Liver (tissue), 9 donors: ENCODE data around the gene EXO1. TPM values are rescaled to one million over a fixed set of nuclear protein-coding genes. Genes with fewer than 3 reads are reported as not detected.

Source experiments
- DNase-seq: peaks from one replicate; pipeline ENCODE4 v3.0.0-alpha.2; 2017; ENCODE audit warnings: low spot score
- H3K27ac ChIP-seq, 2 donors: one replicate each; pipeline ENCODE4 v1.7.0; 2013; ENCODE audit warnings: inconsistent platforms in 2 of 2, low read length in 2 of 2, control low read depth in 1 of 2, low read depth in 1 of 2, mild to moderate bottlenecking in 1 of 2
- H3K27me3 ChIP-seq, 4 donors: one replicate each; pipeline versions ENCODE4 v1.6.1 to v1.7.0; 2013; ENCODE audit warnings: low read length in 3 of 4, inconsistent platforms in 1 of 4, mild to moderate bottlenecking in 1 of 4, moderate library complexity in 1 of 4; ENCODE audit not compliant: control insufficient read depth in 4 of 4, insufficient read depth in 4 of 4
- H3K36me3 ChIP-seq, 4 donors: one replicate each; pipeline versions ENCODE4 v1.6.1 to v1.7.0; 2013; ENCODE audit warnings: low read length in 3 of 4, mild to moderate bottlenecking in 3 of 4, low read depth in 1 of 4, moderate library complexity in 1 of 4; ENCODE audit not compliant: control insufficient read depth in 4 of 4, insufficient read depth in 3 of 4
- H3K4me1 ChIP-seq, 4 donors: one replicate each; pipeline versions ENCODE4 v1.6.1 to v1.7.0; 2013; ENCODE audit warnings: low read length in 3 of 4, mild to moderate bottlenecking in 3 of 4, moderate library complexity in 1 of 4; ENCODE audit not compliant: control insufficient read depth in 4 of 4, insufficient read depth in 4 of 4
- H3K4me3 ChIP-seq, 3 donors: one replicate each; pipeline versions ENCODE4 v1.6.1 to v1.7.0; 2013; ENCODE audit warnings: low read length in 3 of 3, control low read depth in 1 of 3, low read depth in 1 of 3, mild to moderate bottlenecking in 1 of 3
- H3K9ac ChIP-seq, 2 donors: one replicate each; pipeline ENCODE4 v1.7.0; 2013; ENCODE audit warnings: low read length in 2 of 2, mild to moderate bottlenecking in 2 of 2, moderate library complexity in 2 of 2, control low read depth in 1 of 2, low read depth in 1 of 2
- H3K9me3 ChIP-seq, 4 donors: one replicate each; pipeline versions ENCODE4 v1.6.1 to v1.7.0; 2013; ENCODE audit warnings: low read length in 3 of 4; ENCODE audit not compliant: control insufficient read depth in 4 of 4
- FOXA1 ChIP-seq: IDR thresholded peaks from 2 replicates; pipeline ENCODE4 v1.6.1; 2016; ENCODE audit warnings: antibody characterized with exemption
- FOXA2 ChIP-seq: IDR thresholded peaks from 2 replicates; pipeline ENCODE4 v1.6.1; 2016; ENCODE audit warnings: antibody characterized with exemption
- GABPA ChIP-seq, 2 donors: IDR thresholded peaks in 1 of 2; conservative IDR thresholded peaks in 1 of 2; 2 replicates each; pipeline ENCODE4 v1.6.1; 2016; ENCODE audit warnings: antibody characterized with exemption in 2 of 2, mild to moderate bottlenecking in 1 of 2, moderate library complexity in 1 of 2
- HNF4A ChIP-seq, 2 donors: conservative IDR thresholded peaks; 2 replicates each; pipeline ENCODE4 v1.6.1; 2016; ENCODE audit warnings: antibody characterized with exemption in 2 of 2, mild to moderate bottlenecking in 2 of 2
- JUND ChIP-seq, 2 donors: IDR thresholded peaks; 2 replicates each; pipeline ENCODE4 v1.6.1; 2016; ENCODE audit warnings: antibody characterized with exemption in 2 of 2
- RAD21 ChIP-seq, 2 donors: IDR thresholded peaks; 2 replicates each; pipeline ENCODE4 v1.6.1; 2016; ENCODE audit warnings: antibody characterized with exemption in 2 of 2, mild to moderate bottlenecking in 2 of 2
- RXRA ChIP-seq, 2 donors: IDR thresholded peaks; 2 replicates each; pipeline ENCODE4 v1.6.1; 2017 to 2018; ENCODE audit warnings: antibody characterized with exemption in 2 of 2, mild to moderate bottlenecking in 1 of 2
- SP1 ChIP-seq: IDR thresholded peaks from 2 replicates; pipeline ENCODE4 v1.6.1; 2018; ENCODE audit warnings: antibody characterized with exemption, mild to moderate bottlenecking
- WGBS: extraction: QIAGEN DNeasy Blood & Tissue Kit; methylation state at CpG from one replicate; pipeline ENCODE4 v1.1.7; 2013; 5-methylcytosine and 5-hydroxymethylcytosine counted together
- polyA plus RNA-seq, 2 donors: library from polyadenylated mRNA; stranded (reverse) in 1 of 2; unstranded in 1 of 2; fragments of 200-250 nt in 1 of 2; fragments of >200 nt in 1 of 2; fragmentation: Nextera tagmentation in 1 of 2; extraction: Ambion mirVana in 1 of 2; gene quantifications; one replicate each; pipeline versions ENCODE4 v1.2.1 to v1.2.3, GENCODE V29; 2013 to 2015
- total RNA-seq, 2 donors: library from RNA; depleted of rRNA; stranded (reverse); fragments of >200 nt; gene quantifications; one replicate each; pipeline ENCODE4 v1.2.3, GENCODE V29; 2014
- TF ChIP-seq, protein P1 (sequence below): IDR thresholded peaks from 2 replicates; pipeline ENCODE4 v1.6.1; 2016; ENCODE audit warnings: antibody characterized with exemption
- TF ChIP-seq, protein P2 (sequence below): IDR thresholded peaks from 2 replicates; pipeline ENCODE4 v1.6.1; 2016; ENCODE audit warnings: antibody characterized with exemption, mild to moderate bottlenecking
- TF ChIP-seq, protein P3 (sequence below): IDR thresholded peaks from 2 replicates; pipeline ENCODE4 v1.6.1; 2016; ENCODE audit warnings: antibody characterized with exemption
- TF ChIP-seq, protein P4 (sequence below): fragments of 150-350 bp; IDR thresholded peaks from 2 replicates; pipeline ENCODE4 v1.5.1; 2017; ENCODE audit warnings: improper control_type of control experiment, low read depth, low read length; ENCODE audit not compliant: missing input control
- donor health status: healthy.
- donor health status: healthy.
- donor health status: healthy.
- donor health status: healthy.
- donor health status: healthy.

The EXO1 gene
- total and polyA plus RNA-seq, 4 donors = 0.25 to 16.2 (median 0.48) TPM

DNA sequence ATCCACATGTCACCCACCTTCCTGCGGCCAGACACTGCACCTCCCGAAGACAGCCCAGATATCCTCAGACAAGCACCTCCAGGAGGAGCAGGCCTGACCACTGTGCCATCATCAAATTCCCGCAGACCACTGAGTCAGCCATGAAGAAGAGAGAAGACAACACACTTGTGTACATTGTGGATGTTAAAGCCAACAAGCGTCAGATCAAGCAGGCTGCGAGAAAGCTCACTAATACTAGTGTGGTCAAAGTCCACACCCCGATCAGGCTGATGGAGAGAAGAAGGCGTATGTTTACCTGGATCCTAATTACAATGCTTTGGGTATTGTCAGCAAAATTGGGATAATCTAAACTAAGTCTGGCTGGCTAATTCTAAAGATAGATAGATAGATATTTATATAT is 68.2 kb downstream of the EXO1 start:
- Histone ChIP-seq H3K36me3 (no peaks in the 10 kb centered on the region), H3K9ac (no peak overlapping the region), H3K27ac (no peak overlapping the region), H3K4me3 (no peak overlapping the region), H3K4me1 (no peaks in the 10 kb centered on the region), H3K9me3 (no peaks in the 10 kb centered on the region), H3K27me3 (no peaks in the 10 kb centered on the region)
- no peak for DNase-seq
- WGBS = 60% methylated on average over 7 of the region's 7 CpGs
- TF ChIP-seq HNF4A (conservative IDR thresholded peaks at IDR 0.05) (no peak), SP1 (no peak), RXRA (IDR thresholded peaks at IDR 0.05) (no peak), RAD21 (IDR thresholded peaks at IDR 0.05) (no peak), FOXA1 (no peak), GABPA (IDR thresholded peaks at IDR 0.05 in 1 of 2, conservative IDR thresholded peaks at IDR 0.05 in 1 of 2) (no peak)
- TF ChIP-seq, protein P1, sequence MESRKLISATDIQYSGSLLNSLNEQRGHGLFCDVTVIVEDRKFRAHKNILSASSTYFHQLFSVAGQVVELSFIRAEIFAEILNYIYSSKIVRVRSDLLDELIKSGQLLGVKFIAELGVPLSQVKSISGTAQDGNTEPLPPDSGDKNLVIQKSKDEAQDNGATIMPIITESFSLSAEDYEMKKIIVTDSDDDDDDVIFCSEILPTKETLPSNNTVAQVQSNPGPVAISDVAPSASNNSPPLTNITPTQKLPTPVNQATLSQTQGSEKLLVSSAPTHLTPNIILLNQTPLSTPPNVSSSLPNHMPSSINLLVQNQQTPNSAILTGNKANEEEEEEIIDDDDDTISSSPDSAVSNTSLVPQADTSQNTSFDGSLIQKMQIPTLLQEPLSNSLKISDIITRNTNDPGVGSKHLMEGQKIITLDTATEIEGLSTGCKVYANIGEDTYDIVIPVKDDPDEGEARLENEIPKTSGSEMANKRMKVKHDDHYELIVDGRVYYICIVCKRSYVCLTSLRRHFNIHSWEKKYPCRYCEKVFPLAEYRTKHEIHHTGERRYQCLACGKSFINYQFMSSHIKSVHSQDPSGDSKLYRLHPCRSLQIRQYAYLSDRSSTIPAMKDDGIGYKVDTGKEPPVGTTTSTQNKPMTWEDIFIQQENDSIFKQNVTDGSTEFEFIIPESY = no peak
- TF ChIP-seq, protein P2, sequence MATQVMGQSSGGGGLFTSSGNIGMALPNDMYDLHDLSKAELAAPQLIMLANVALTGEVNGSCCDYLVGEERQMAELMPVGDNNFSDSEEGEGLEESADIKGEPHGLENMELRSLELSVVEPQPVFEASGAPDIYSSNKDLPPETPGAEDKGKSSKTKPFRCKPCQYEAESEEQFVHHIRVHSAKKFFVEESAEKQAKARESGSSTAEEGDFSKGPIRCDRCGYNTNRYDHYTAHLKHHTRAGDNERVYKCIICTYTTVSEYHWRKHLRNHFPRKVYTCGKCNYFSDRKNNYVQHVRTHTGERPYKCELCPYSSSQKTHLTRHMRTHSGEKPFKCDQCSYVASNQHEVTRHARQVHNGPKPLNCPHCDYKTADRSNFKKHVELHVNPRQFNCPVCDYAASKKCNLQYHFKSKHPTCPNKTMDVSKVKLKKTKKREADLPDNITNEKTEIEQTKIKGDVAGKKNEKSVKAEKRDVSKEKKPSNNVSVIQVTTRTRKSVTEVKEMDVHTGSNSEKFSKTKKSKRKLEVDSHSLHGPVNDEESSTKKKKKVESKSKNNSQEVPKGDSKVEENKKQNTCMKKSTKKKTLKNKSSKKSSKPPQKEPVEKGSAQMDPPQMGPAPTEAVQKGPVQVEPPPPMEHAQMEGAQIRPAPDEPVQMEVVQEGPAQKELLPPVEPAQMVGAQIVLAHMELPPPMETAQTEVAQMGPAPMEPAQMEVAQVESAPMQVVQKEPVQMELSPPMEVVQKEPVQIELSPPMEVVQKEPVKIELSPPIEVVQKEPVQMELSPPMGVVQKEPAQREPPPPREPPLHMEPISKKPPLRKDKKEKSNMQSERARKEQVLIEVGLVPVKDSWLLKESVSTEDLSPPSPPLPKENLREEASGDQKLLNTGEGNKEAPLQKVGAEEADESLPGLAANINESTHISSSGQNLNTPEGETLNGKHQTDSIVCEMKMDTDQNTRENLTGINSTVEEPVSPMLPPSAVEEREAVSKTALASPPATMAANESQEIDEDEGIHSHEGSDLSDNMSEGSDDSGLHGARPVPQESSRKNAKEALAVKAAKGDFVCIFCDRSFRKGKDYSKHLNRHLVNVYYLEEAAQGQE = no peak
- TF ChIP-seq, protein P3, sequence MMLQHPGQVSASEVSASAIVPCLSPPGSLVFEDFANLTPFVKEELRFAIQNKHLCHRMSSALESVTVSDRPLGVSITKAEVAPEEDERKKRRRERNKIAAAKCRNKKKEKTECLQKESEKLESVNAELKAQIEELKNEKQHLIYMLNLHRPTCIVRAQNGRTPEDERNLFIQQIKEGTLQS = no peak
- TF ChIP-seq, protein P4, sequence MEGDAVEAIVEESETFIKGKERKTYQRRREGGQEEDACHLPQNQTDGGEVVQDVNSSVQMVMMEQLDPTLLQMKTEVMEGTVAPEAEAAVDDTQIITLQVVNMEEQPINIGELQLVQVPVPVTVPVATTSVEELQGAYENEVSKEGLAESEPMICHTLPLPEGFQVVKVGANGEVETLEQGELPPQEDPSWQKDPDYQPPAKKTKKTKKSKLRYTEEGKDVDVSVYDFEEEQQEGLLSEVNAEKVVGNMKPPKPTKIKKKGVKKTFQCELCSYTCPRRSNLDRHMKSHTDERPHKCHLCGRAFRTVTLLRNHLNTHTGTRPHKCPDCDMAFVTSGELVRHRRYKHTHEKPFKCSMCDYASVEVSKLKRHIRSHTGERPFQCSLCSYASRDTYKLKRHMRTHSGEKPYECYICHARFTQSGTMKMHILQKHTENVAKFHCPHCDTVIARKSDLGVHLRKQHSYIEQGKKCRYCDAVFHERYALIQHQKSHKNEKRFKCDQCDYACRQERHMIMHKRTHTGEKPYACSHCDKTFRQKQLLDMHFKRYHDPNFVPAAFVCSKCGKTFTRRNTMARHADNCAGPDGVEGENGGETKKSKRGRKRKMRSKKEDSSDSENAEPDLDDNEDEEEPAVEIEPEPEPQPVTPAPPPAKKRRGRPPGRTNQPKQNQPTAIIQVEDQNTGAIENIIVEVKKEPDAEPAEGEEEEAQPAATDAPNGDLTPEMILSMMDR = no peak

DNA sequence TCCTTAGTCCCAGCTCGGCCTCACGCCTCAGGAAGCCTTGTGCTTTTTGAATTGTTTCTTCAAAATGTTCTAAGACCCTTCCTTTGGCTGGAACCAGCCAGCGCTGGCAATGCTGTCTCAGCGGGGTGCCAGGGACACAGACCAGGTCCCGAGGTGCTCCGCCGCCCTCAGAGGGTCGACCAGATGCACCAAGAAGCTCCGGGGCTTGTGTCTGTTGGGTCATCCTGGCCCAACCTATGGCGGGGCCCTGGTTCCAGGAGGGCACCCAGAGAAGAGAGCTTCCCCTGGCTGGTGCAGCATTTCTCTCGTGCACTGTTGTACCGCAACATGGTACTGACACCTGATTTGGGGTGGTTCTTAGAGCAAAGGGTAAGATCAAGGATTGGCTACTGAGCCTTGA is 69.5 kb downstream of the EXO1 start:
- no peaks in the 10 kb centered on the region for H3K27me3 ChIP-seq
- H3K4me3 ChIP-seq = no peak overlapping the region
- no peak for DNase-seq
- H3K36me3 ChIP-seq = no peaks in the 10 kb centered on the region
- H3K4me1 ChIP-seq = no peaks in the 10 kb centered on the region
- no peak overlapping the region for H3K27ac ChIP-seq
- H3K9ac ChIP-seq = no peak overlapping the region
- TF ChIP-seq, protein P1 = no peak
- no peak for TF ChIP-seq FOXA2
- TF ChIP-seq JUND (IDR thresholded peaks at IDR 0.05) = no peak
- H3K9me3 ChIP-seq = no peaks in the 10 kb centered on the region
- WGBS = 90% methylated on average over 12 of the region's 12 CpGs
